Astrocyte of the hippocampus (primary cell): Measurements from ENCODE around the gene CCNT2.
"Not testable (repeated sequence)": the region's sequence is repeated elsewhere in the genome, so short reads cannot be mapped to it uniquely, and the experiment has no call there.

Experiments used
- DNase-seq: peaks from one replicate; pipeline ENCODE4 v3.0.0; 2011; ENCODE audit warnings: low read depth, low spot score

Gene CCNT2

GRCh38 chr2:134975281-134976009 is 56.8 kb downstream of the CCNT2 start:
- DNase-seq, result no peak

- no peak for DNase-seq
These were observed 57.6 kb downstream of the CCNT2 start for GRCh38 chr2:134976074-134976702.

- not testable (repeated sequence) for DNase-seq
These were observed 58.5 kb downstream of the CCNT2 start for GRCh38 chr2:134977104-134977503.

GRCh38 chr2:134979221-134979620 is 60.6 kb downstream of the CCNT2 start:
- no peak for DNase-seq

GRCh38 chr2:134980639-134981038 is 62.0 kb downstream of the CCNT2 start:
- DNase-seq, result no peak

GRCh38 chr2:134982603-134983002 is 64.0 kb downstream of the CCNT2 start:
- DNase-seq, result no peak

DNA sequence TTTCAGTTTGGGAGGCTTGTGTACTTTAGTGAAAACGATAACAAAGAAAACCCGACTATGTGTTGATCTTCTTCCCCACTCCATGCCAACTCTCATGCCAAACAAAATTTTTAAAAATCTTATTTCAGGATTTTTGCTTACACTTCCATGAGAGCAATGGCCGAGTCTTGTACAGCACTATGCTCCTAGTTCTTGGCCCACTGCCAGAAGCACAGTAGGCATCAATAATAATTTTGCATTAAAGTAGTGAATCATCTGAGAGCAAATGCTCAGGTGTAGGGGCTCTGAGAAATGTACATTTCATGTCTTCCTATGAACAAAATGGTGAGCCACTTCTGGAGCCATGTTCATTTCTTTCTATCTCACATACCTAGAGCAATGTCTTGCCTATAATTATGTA is 66.4 kb downstream of the CCNT2 start:
- no peak for DNase-seq

GRCh38 chr2:134988994-134989605 is 70.5 kb downstream of the CCNT2 start:
- DNase-seq, result peak; percentile 33

DNA sequence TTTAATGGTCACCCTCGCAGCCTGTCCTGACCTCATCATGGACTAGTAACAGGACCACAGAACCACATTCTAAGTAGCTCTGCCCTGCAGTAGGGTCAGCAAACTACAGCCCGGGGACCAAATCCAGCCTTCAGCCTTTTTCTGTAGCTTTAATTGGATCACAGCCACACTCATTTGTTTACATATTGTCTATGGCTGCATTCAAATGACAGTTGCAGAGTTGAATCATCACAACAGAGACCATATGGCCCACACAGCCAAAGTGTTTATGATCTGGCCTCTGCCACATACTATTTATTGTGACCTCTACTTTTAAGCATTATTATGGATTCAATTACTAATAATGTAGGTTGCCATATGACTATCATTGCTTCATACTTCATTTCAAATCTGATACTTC is 80.9 kb downstream of the CCNT2 start:
- no peak for DNase-seq

DNA sequence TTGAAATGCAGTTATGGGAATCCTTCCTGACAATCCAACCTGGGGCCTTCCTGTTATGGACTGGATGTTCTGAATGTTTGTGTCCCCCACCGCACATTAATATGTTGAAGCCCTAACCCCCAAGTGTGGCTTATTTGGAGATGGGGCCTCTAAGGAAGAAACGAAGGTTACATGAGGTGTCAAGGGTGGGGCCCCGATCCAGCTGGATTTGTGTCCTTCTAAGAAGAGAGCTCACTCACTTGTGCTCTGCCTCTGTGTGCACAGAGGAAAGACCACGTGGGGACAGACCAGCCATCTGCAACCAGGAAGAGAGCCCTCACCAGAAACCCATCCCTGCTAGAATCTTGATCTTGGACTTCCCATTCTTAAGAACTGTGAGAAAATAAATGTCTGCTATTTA is 84.2 kb downstream of the CCNT2 start:
- no peak for DNase-seq

DNA sequence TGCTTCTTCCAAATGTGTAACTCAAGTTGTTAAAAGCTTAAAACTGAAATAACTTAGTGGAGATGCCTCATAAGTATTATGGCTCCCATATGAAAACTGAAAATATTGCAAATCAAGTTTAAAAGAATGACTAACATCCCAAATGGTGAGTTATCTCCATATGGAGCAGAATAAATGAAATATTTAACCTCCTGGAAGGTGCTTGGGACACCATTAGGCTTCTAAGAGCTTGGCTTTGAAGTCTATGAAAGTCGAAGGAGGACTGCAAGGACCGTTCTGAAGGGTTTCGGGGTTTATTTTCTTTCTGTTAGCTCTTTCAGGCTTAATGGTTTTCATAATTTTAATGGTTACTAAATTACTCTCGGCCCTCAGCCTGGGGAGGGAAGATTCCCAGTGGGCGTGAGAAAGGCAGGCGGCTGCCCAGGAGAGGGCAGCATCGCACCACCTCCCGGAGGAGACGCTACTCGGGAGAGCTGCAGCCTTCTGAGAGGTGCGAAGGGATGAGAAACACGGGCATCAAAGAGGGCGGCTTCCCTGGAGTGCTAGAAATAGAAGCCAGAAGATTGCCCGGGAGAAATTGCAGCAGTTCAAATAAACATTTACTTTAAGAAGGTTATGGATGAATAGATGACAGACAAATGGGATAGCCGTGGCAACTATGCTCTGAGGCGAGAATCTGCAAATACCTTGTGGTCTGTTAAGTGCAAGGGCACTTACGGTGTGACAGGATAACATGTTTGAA is 85.6 kb downstream of the CCNT2 start:
- DNase-seq, result peak; percentile 88

- peak; percentile 14 for DNase-seq
These were observed 87.1 kb downstream of the CCNT2 start for GRCh38 chr2:135005753-135006152.
